Pancreas (tissue), 10 donors: ENCODE measurements around the gene TSHZ1. TPM values are rescaled to one million over a fixed set of nuclear protein-coding genes. Genes with fewer than 3 reads are reported as not detected.

ENCODE experiments used
- ATAC-seq, 4 donors: fragments of 200-7000 bp; cut with Tn5 transposase; one replicate each; pipeline versions ENCODE4 v1.8.0 to v1.9.1; 2020; ENCODE audit warnings: mild to moderate bottlenecking in 4 of 4, moderate library complexity in 4 of 4
- DNase-seq, 6 donors: peaks; one replicate each; pipeline ENCODE4 v3.0.0-alpha.2; 2020
- FAIRE-seq: peaks from 2 replicates; lab custom pipeline; 2012; peaks lifted over from hg19 to GRCh38; lab: Jason Lieb, UNC
- H3K27ac ChIP-seq, 4 donors: fragments of 200-600 bp; sonication (generic); 1 replicate in 3 of 4; 2 replicates in 1 of 4; pipeline versions ENCODE4 v1.5.0 to v1.8.0; 2020
- H3K27me3 ChIP-seq, 4 donors: fragments of 200-600 bp; one replicate each; pipeline ENCODE4 v1.8.0; 2021
- H3K36me3 ChIP-seq, 3 donors: fragments of 200-600 bp; sonication (generic) in 1 of 3; one replicate each; pipeline versions ENCODE4 v1.5.0 to v1.8.0; 2020 to 2021
- H3K4me1 ChIP-seq, 3 donors: fragments of 200-600 bp; one replicate each; pipeline ENCODE4 v1.8.0; 2021
- H3K4me3 ChIP-seq, 4 donors: fragments of 200-600 bp; sonication (generic) in 2 of 4; one replicate each; pipeline versions ENCODE4 v1.5.0 to v1.8.0; 2020 to 2021
- H3K9me3 ChIP-seq, 4 donors: fragments of 200-600 bp; one replicate each; pipeline ENCODE4 v1.8.0; 2021
- CTCF ChIP-seq, 4 donors: fragments of 200-600 bp; sonication (generic) in 3 of 4; IDR thresholded peaks; one replicate each; pipeline versions ENCODE4 v1.5.0 to v1.8.0; 2021; ENCODE audit warnings: antibody characterized with exemption in 4 of 4
- WGBS, 2 donors: extraction: QIAGEN DNeasy Blood & Tissue Kit; methylation state at CpG; one replicate each; pipeline ENCODE4 v1.1.7; 2013; 5-methylcytosine and 5-hydroxymethylcytosine counted together
- intact Hi-C, 3 donors: fragments of 100-400 bp; cut with DNase I; formaldehyde crosslinking; loops; one replicate each; pipeline versions ENCODE4 v1.11.1 to v1.14.2; 2022
- polyA plus RNA-seq, 2 donors: library from polyadenylated mRNA; stranded (reverse); fragments of 200-250 nt; gene quantifications; one replicate each; pipeline ENCODE4 v1.2.3, GENCODE V29; 2013
- total RNA-seq, 6 donors: library from RNA; stranded (reverse); fragmentation: NEBNext Ultra II Directional in 4 of 6; extraction: Animal tissue kit (Norgen Biotek cat#: 25700) in 4 of 6; gene quantifications; one replicate each; pipeline versions ENCODE4 v1.2.1 to v1.2.4, GENCODE V29; 2021 to 2023
- donor health status: healthy with polysubstance abuse.
- donor health status: DM: no; HTN: no; CAD: no; lungs with moderate emphysema.
- donor health status: DM: no; HTN: no; CAD: no.
- donor health status: control.
- donor health status: control.
- donor health status: Bipolar disorder and iron deficiency.
- donor health status: DM: yes; HTN: yes; CAD: no.
- donor health status: DM: no; HTN: no; CAD: no.
- donor health status: DM: no; HTN: no; CAD: no.
- donor health status: DM: yes; HTN: yes; CAD: no.

Gene TSHZ1
- total and polyA plus RNA-seq, 8 donors, result 4.7 to 13.6 (median 7.6) TPM

- FAIRE-seq (no peak), DNase-seq (no peak), ATAC-seq (no peak)
- Histone ChIP-seq H3K4me3 (no peak overlapping the region), H3K4me1 (peaks cover 4 to 38% (median 37%) of the 10 kb centered on the region in 3 donors), H3K27me3 (no peaks in the 10 kb centered on the region), H3K9me3 (no peaks in the 10 kb centered on the region), H3K36me3 (no peaks in the 10 kb centered on the region), H3K27ac (peak overlapping the region in 1 of 4 donors; percentile 80)
- intact Hi-C loops, result no loop called here
- TF ChIP-seq CTCF (IDR thresholded peaks at IDR 0.05), result no peak
- 85 to 86% methylated on average over 4 of the region's 4 CpGs for WGBS, 2 donors
Measured at GRCh38 chr18:75215663-75216062, 5.1 kb downstream of the TSHZ1 start.

GRCh38 chr18:75216212-75216910 is 5.8 kb downstream of the TSHZ1 start:
- 76 to 82% methylated on average over 7 of the region's 7 CpGs for WGBS, 2 donors
- ATAC-seq (no peak), DNase-seq (no peak), FAIRE-seq (no peak)
- H3K4me1 ChIP-seq, result peaks cover 4 to 38% (median 37%) of the 10 kb centered on the region in 3 donors
- no peaks in the 10 kb centered on the region for H3K36me3 ChIP-seq
- TF ChIP-seq CTCF (IDR thresholded peaks at IDR 0.05), result no peak
- peak overlapping the region in 1 of 4 donors; percentile 18 for H3K27ac ChIP-seq
- no peaks in the 10 kb centered on the region for H3K9me3 ChIP-seq
- H3K4me3 ChIP-seq, result no peak overlapping the region
- H3K27me3 ChIP-seq, result no peaks in the 10 kb centered on the region
- intact Hi-C loops, result no loop called here

GRCh38 chr18:75216911-75217689 is 6.5 kb downstream of the TSHZ1 start:
- no peak overlapping the region for H3K4me3 ChIP-seq
- no peaks in the 10 kb centered on the region for H3K36me3 ChIP-seq
- H3K27ac ChIP-seq, result peak overlapping the region in 1 of 4 donors; percentile 18
- FAIRE-seq (no peak), ATAC-seq (no peak), DNase-seq (no peak)
- intact Hi-C loops, result no loop called here
- no peak for TF ChIP-seq CTCF (IDR thresholded peaks at IDR 0.05)
- H3K27me3 ChIP-seq, result no peaks in the 10 kb centered on the region
- WGBS, 2 donors, result 91% methylated on average over 10 of the region's 10 CpGs
- no peaks in the 10 kb centered on the region for H3K9me3 ChIP-seq
- peaks cover 4 to 38% (median 37%) of the 10 kb centered on the region in 3 donors for H3K4me1 ChIP-seq

GRCh38 chr18:75218065-75218923 is 7.7 kb downstream of the TSHZ1 start:
- Histone ChIP-seq H3K27ac (peak overlapping the region in 1 of 4 donors; percentile 25), H3K27me3 (no peaks in the 10 kb centered on the region), H3K9me3 (no peaks in the 10 kb centered on the region), H3K36me3 (no peaks in the 10 kb centered on the region), H3K4me3 (no peak overlapping the region), H3K4me1 (peaks cover 4 to 35% (median 27%) of the 10 kb centered on the region in 3 donors)
- WGBS, 2 donors, result 61 to 62% methylated on average over 12 of the region's 12 CpGs
- intact Hi-C loops, result no loop called here
- no peak for FAIRE-seq
- no peak for ATAC-seq
- TF ChIP-seq CTCF (IDR thresholded peaks at IDR 0.05), result no peak
- DNase-seq, result no peak
